ENCODE measurements around the gene PXDC1. TPM values are rescaled to one million over a fixed set of nuclear protein-coding genes. Genes with fewer than 3 reads are reported as not detected.

Gene PXDC1
- total and polyA plus RNA-seq, 11 donors = 13.7 to 89.9 (median 29.1) TPM

DNA sequence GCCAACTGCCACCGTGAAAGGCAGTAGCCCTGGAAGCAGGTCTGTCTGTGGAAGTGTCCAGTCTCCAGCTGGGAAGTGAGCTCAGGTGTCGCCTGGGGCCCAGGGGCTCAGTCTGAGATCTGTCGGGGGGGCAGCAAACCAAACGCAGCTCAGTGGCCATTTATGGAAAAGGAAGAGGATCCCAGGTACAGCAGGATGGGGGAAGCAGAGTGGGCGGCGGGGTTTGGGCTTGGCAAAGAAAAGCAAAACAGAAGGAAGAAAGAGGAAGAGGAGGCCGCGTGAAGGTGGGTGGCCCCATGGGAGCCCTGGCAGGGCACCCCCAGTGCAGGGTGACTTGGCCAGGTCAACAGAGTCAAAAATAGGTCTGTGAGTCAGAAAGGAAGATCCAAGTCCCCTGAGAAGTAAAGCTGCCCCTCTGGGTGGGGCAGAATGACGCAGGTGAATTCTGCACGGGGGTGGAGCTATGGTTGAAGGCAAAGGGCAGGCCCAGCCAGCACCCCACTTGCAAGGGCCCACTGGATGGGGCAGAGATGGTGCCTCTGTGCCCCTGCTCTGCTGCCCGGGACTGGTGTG, 5.3 kb downstream of the PXDC1 start:
- Histone ChIP-seq H3K4me3 (no peak overlapping the region), H3K4me1 (peaks cover 6 to 92% (median 84%) of the 10 kb centered on the region in 12 donors), H3K27me3 (peaks cover 0 to 3% (median 0%) of the 10 kb centered on the region in 9 donors), H3K36me3 (peaks cover 0 to 5% (median 0%) of the 10 kb centered on the region in 9 donors), H3K9me3 (no peaks in the 10 kb centered on the region), H3K27ac (peak overlapping the region; percentile 1 to 99 (median 50))
- TF ChIP-seq POLR2A (IDR thresholded peaks at IDR 0.05) = peak in 1 of 2 donors; percentile 10
- TF ChIP-seq, protein P1, sequence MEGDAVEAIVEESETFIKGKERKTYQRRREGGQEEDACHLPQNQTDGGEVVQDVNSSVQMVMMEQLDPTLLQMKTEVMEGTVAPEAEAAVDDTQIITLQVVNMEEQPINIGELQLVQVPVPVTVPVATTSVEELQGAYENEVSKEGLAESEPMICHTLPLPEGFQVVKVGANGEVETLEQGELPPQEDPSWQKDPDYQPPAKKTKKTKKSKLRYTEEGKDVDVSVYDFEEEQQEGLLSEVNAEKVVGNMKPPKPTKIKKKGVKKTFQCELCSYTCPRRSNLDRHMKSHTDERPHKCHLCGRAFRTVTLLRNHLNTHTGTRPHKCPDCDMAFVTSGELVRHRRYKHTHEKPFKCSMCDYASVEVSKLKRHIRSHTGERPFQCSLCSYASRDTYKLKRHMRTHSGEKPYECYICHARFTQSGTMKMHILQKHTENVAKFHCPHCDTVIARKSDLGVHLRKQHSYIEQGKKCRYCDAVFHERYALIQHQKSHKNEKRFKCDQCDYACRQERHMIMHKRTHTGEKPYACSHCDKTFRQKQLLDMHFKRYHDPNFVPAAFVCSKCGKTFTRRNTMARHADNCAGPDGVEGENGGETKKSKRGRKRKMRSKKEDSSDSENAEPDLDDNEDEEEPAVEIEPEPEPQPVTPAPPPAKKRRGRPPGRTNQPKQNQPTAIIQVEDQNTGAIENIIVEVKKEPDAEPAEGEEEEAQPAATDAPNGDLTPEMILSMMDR (IDR thresholded peaks at IDR 0.05) = no peak
- intact Hi-C loops (cut with DNase I) = loop anchor here in 6 of 10 donors (2.0 to 10.0 kb wide), 6 partner anchors 56 to 409 kb away; partner anchors contain the start of gene FAM50B (in 1 of the 6)
- DNase-seq = peak in 1 of 5 donors; percentile 66
- 54 to 64% (median 58%) methylated on average over 10 to 11 of the region's 11 CpGs for WGBS, 4 donors
- peak in 3 of 4 donors; percentile 2 to 7 (median 6) for ATAC-seq

DNA sequence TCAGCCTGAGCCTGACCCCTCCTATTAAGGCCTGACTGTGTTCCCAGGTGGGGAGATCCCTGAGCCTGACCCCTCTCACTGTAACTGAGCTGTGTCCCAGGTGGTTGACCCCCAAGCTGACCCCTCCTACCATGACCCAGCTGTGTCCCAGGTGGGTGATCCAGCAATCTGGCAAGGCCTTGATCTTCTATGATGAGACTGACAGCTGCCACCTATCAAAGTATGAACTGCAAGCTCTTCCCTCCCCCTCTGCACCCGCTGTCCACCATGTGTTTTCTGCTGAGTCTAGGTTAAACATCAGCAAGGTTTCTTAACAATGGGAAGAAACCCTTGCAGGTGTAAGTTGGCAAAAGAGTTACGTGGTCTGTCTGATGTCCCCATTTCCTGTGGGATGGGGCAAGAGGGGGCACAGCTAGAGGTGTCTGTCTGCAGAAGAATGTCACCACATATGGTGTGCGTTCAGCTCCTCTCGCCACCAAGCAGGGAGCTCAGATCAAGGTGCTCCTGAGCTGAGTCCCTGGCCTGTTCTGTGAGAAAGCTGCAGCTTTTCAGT, 5.9 kb downstream of the PXDC1 start:
- Histone ChIP-seq H3K4me3 (no peak overlapping the region), H3K4me1 (peaks cover 6 to 94% (median 86%) of the 10 kb centered on the region in 12 donors), H3K9me3 (no peaks in the 10 kb centered on the region), H3K27ac (peak overlapping the region in 11 of 12 donors; percentile 1 to 99 (median 64)), H3K36me3 (peaks cover 0 to 5% (median 0%) of the 10 kb centered on the region in 9 donors), H3K27me3 (peaks cover 0 to under 1% (median 0%) of the 10 kb centered on the region in 9 donors)
- 66 to 90% (median 87%) methylated on average over 2 to 4 of the region's 4 CpGs for WGBS, 4 donors
- intact Hi-C loops (cut with DNase I) = loop anchor here in 7 of 10 donors (2.0 to 10.0 kb wide), 7 partner anchors 57 to 409 kb away; partner anchors contain the start of gene FAM50B (in 1 of the 7)
- ATAC-seq = no peak
- TF ChIP-seq, protein P1 (IDR thresholded peaks at IDR 0.05) = no peak
- no peak for TF ChIP-seq POLR2A (IDR thresholded peaks at IDR 0.05)
- DNase-seq = no peak

- 87 to 94% (median 90%) methylated on average over 8 to 20 of the region's 20 CpGs for WGBS, 4 donors
- Histone ChIP-seq H3K27me3 (no peaks in the 10 kb centered on the region), H3K4me1 (peaks cover 6 to 99% (median 88%) of the 10 kb centered on the region in 12 donors), H3K4me3 (no peak overlapping the region), H3K36me3 (peaks cover 0 to 5% (median 0%) of the 10 kb centered on the region in 9 donors), H3K27ac (peak overlapping the region in 10 of 12 donors; percentile 8 to 88 (median 80)), H3K9me3 (no peaks in the 10 kb centered on the region)
- DNase-seq (peak in 1 of 5 donors; percentile 21), ATAC-seq (no peak)
- intact Hi-C loops (cut with DNase I) = loop anchor here (2.0 to 10.0 kb wide), 14 partner anchors 57 to 412 kb away; partner anchors contain the start of gene FAM50B (in 2 of the 10)
- no peak for TF ChIP-seq POLR2A (IDR thresholded peaks at IDR 0.05)
- TF ChIP-seq, protein P1 (IDR thresholded peaks at IDR 0.05) = no peak
These were observed 6.5 kb downstream of the PXDC1 start for GRCh38 chr6:3744901-3745470.
